SK-N-MC (cell line): ENCODE data around the gene NELFB.
A peak's percentile ranks its signal among the peaks of the same experiment; 100 is the strongest.

Experiments
- DNase-seq: peaks from one replicate; pipeline ENCODE4 v3.0.0-alpha.2; 2011; ENCODE audit warnings: low read depth, low spot score
- H3K27ac ChIP-seq: fragments of 200-600 bp; sonication (generic); 2 replicates; pipeline ENCODE4 v1.5.1; 2016; ENCODE audit warnings: mixed run types
- H3K36me3 ChIP-seq: fragments of 200-600 bp; sonication (generic); 2 replicates; pipeline ENCODE4 v1.6.1; 2017; ENCODE audit warnings: antibody characterized with exemption, low read length, mixed read lengths; ENCODE audit not compliant: insufficient read depth
- H3K4me3 ChIP-seq: fragments of 200-600 bp; sonication (generic); 2 replicates; pipeline ENCODE4 v1.5.1; 2016
- H3K9ac ChIP-seq: fragments of 200-600 bp; sonication (generic); 2 replicates; pipeline ENCODE4 v1.8.0; 2017; ENCODE audit warnings: mixed run types, mixed read lengths; ENCODE audit not compliant: insufficient read length
- H3K9me3 ChIP-seq: fragments of 200-600 bp; sonication (generic); 2 replicates; pipeline ENCODE4 v1.6.1; 2017; ENCODE audit warnings: low read depth, mild to moderate bottlenecking, antibody characterized with exemption, low read length, moderate library complexity, mixed read lengths
- EZH2 ChIP-seq: fragments of 200-600 bp; sonication (generic); IDR thresholded peaks from one replicate; pipeline ENCODE4 v1.6.1; 2017; ENCODE audit warnings: antibody characterized with exemption
- FOXP2 ChIP-seq: optimal IDR thresholded peaks from 2 replicates; pipeline ENCODE3; 2011; ENCODE audit warnings: mild to moderate bottlenecking, moderate library complexity; ENCODE audit not compliant: insufficient read depth; ENCODE audit errors: extremely low read length, control extremely low read depth
- POLR2AphosphoS5 ChIP-seq: IDR thresholded peaks from 2 replicates; pipeline ENCODE4 v1.6.1; 2012; ENCODE audit warnings: mild to moderate bottlenecking, low read depth, low read length, borderline replicate concordance

Gene NELFB

GRCh38 chr9:137216188-137216965 is 38.8 kb upstream of the NELFB start:
- Histone ChIP-seq H3K36me3 (no peaks in the 10 kb centered on the region), H3K9ac (no peak overlapping the region), H3K4me3 (no peak overlapping the region), H3K27ac (no peak overlapping the region), H3K9me3 (no peaks in the 10 kb centered on the region)
- no peak for DNase-seq
- TF ChIP-seq EZH2 (no peak), FOXP2 (no peak), POLR2AphosphoS5 (no peak)

GRCh38 chr9:137217276-137218211 is 37.6 kb upstream of the NELFB start:
- no peak overlapping the region for H3K27ac ChIP-seq
- peak overlapping the region; percentile 72 for H3K4me3 ChIP-seq
- DNase-seq, result no peak
- no peaks in the 10 kb centered on the region for H3K36me3 ChIP-seq
- no peak for TF ChIP-seq FOXP2
- peak; percentile 68 for TF ChIP-seq POLR2AphosphoS5
- no peaks in the 10 kb centered on the region for H3K9me3 ChIP-seq
- H3K9ac ChIP-seq, result peak overlapping the region; percentile 55

GRCh38 chr9:137218212-137218753 is 36.8 kb upstream of the NELFB start:
- no peaks in the 10 kb centered on the region for H3K36me3 ChIP-seq
- no peak overlapping the region for H3K4me3 ChIP-seq
- no peak overlapping the region for H3K27ac ChIP-seq
- no peak overlapping the region for H3K9ac ChIP-seq
- no peak for DNase-seq
- no peaks in the 10 kb centered on the region for H3K9me3 ChIP-seq
- TF ChIP-seq POLR2AphosphoS5 (no peak), EZH2 (no peak), FOXP2 (no peak)

- no peak overlapping the region for H3K27ac ChIP-seq
These were observed 36.3 kb upstream of the NELFB start for GRCh38 chr9:137218754-137219271.

GRCh38 chr9:137219757-137220316 is 35.3 kb upstream of the NELFB start:
- Histone ChIP-seq H3K4me3 (no peak overlapping the region), H3K27ac (no peak overlapping the region), H3K9me3 (no peaks in the 10 kb centered on the region), H3K9ac (no peak overlapping the region), H3K36me3 (no peaks in the 10 kb centered on the region)
- TF ChIP-seq FOXP2, result no peak
- no peak for TF ChIP-seq EZH2
- no peak for TF ChIP-seq POLR2AphosphoS5
- no peak for DNase-seq

More at GRCh38 chr9:137218754-137219271, 36.3 kb upstream of the NELFB start:
- TF ChIP-seq POLR2AphosphoS5, result no peak
- TF ChIP-seq FOXP2, result no peak
- no peak for TF ChIP-seq EZH2
- no peak for DNase-seq
- H3K4me3 ChIP-seq, result no peak overlapping the region
- no peak overlapping the region for H3K9ac ChIP-seq
- no peaks in the 10 kb centered on the region for H3K9me3 ChIP-seq
- no peaks in the 10 kb centered on the region for H3K36me3 ChIP-seq

GRCh38 chr9:137220317-137221094 is 34.6 kb upstream of the NELFB start:
- Histone ChIP-seq H3K27ac (no peak overlapping the region), H3K4me3 (no peak overlapping the region), H3K9ac (no peak overlapping the region), H3K9me3 (no peaks in the 10 kb centered on the region), H3K36me3 (no peaks in the 10 kb centered on the region)
- TF ChIP-seq POLR2AphosphoS5 (no peak), FOXP2 (no peak), EZH2 (no peak)
- no peak for DNase-seq

GRCh38 chr9:137221095-137221505 is 34.0 kb upstream of the NELFB start:
- TF ChIP-seq EZH2 (no peak), FOXP2 (no peak), POLR2AphosphoS5 (no peak)
- Histone ChIP-seq H3K9me3 (no peaks in the 10 kb centered on the region), H3K9ac (no peak overlapping the region), H3K27ac (no peak overlapping the region), H3K36me3 (no peaks in the 10 kb centered on the region), H3K4me3 (no peak overlapping the region)
- no peak for DNase-seq
